Ishikawa (cell line): ENCODE measurements around the gene FMNL1.

Source experiments
- CEBPB ChIP-seq: IDR thresholded peaks from 2 replicates; pipeline ENCODE4 v1.6.1; 2012
- CREB1 ChIP-seq: IDR thresholded peaks from 2 replicates; pipeline ENCODE4 v1.6.1; 2012; ENCODE audit warnings: low read depth
- EGR1 ChIP-seq: IDR thresholded peaks from 2 replicates; pipeline ENCODE4 v1.6.1; 2012
- EP300 ChIP-seq: IDR thresholded peaks from 2 replicates; pipeline ENCODE4 v1.6.1; 2012; ENCODE audit warnings: borderline replicate concordance
- FOXM1 ChIP-seq: IDR thresholded peaks from 2 replicates; pipeline ENCODE4 v1.6.1; 2012; ENCODE audit warnings: low read depth, borderline replicate concordance
- NFIC ChIP-seq: IDR thresholded peaks from 2 replicates; pipeline ENCODE4 v1.6.1; 2012
- RAD21 ChIP-seq: IDR thresholded peaks from 2 replicates; pipeline ENCODE4 v1.6.1; 2012; ENCODE audit warnings: low read depth
- TAF1 ChIP-seq: IDR thresholded peaks from 2 replicates; pipeline ENCODE4 v1.6.1; 2012; ENCODE audit warnings: low read depth, mild to moderate bottlenecking
- TCF12 ChIP-seq: IDR thresholded peaks from 2 replicates; pipeline ENCODE4 v1.6.1; 2012; ENCODE audit warnings: low read depth
- TEAD4 ChIP-seq: IDR thresholded peaks from 2 replicates; pipeline ENCODE4 v1.6.1; 2012
- YY1 ChIP-seq: IDR thresholded peaks from 2 replicates; pipeline ENCODE4 v1.6.1; 2012; ENCODE audit warnings: low read depth
- ZBTB7A ChIP-seq: IDR thresholded peaks from 2 replicates; pipeline ENCODE4 v1.6.1; 2012; ENCODE audit warnings: low read depth
- TF ChIP-seq, protein P1 (sequence below): IDR thresholded peaks from 2 replicates; pipeline ENCODE4 v1.6.1; 2012; ENCODE audit warnings: low read depth, mild to moderate bottlenecking
- TF ChIP-seq, protein P2 (sequence below): IDR thresholded peaks from 2 replicates; pipeline ENCODE4 v1.6.1; 2012
- TF ChIP-seq, protein P3 (sequence below): IDR thresholded peaks from 2 replicates; pipeline ENCODE4 v1.6.1; 2012

FMNL1 gene

DNA sequence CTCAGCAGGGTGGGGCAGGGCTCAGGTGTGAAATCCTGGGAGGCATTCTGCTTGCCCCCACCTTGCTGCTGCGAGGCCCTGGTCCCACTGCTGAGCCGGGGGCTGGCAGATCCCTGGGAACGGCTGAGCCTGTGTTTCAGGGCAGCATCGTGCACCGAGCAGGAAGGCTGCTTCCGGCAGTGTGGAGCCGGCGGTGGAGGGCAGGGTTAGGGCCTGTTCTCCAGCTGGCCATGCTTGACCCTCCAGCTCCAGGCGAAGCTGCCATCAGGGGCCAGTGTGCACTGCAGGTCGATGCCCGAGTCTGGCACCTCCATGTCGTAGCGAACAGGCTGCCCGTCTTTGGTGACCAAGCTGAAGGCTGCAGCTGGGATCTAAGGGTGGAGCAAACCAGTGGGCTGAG, 42.7 kb downstream of the FMNL1 start:
- TF ChIP-seq CEBPB (no peak), TEAD4 (no peak), EGR1 (no peak), TAF1 (no peak), FOXM1 (no peak), RAD21 (no peak), NFIC (no peak), YY1 (no peak), EP300 (no peak), ZBTB7A (no peak), TCF12 (no peak), CREB1 (no peak)
- TF ChIP-seq, protein P1, sequence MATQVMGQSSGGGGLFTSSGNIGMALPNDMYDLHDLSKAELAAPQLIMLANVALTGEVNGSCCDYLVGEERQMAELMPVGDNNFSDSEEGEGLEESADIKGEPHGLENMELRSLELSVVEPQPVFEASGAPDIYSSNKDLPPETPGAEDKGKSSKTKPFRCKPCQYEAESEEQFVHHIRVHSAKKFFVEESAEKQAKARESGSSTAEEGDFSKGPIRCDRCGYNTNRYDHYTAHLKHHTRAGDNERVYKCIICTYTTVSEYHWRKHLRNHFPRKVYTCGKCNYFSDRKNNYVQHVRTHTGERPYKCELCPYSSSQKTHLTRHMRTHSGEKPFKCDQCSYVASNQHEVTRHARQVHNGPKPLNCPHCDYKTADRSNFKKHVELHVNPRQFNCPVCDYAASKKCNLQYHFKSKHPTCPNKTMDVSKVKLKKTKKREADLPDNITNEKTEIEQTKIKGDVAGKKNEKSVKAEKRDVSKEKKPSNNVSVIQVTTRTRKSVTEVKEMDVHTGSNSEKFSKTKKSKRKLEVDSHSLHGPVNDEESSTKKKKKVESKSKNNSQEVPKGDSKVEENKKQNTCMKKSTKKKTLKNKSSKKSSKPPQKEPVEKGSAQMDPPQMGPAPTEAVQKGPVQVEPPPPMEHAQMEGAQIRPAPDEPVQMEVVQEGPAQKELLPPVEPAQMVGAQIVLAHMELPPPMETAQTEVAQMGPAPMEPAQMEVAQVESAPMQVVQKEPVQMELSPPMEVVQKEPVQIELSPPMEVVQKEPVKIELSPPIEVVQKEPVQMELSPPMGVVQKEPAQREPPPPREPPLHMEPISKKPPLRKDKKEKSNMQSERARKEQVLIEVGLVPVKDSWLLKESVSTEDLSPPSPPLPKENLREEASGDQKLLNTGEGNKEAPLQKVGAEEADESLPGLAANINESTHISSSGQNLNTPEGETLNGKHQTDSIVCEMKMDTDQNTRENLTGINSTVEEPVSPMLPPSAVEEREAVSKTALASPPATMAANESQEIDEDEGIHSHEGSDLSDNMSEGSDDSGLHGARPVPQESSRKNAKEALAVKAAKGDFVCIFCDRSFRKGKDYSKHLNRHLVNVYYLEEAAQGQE = no peak
- TF ChIP-seq, protein P2, sequence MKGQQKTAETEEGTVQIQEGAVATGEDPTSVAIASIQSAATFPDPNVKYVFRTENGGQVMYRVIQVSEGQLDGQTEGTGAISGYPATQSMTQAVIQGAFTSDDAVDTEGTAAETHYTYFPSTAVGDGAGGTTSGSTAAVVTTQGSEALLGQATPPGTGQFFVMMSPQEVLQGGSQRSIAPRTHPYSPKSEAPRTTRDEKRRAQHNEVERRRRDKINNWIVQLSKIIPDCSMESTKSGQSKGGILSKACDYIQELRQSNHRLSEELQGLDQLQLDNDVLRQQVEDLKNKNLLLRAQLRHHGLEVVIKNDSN = no peak
- TF ChIP-seq, protein P3, sequence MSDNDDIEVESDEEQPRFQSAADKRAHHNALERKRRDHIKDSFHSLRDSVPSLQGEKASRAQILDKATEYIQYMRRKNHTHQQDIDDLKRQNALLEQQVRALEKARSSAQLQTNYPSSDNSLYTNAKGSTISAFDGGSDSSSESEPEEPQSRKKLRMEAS = no peak

DNA sequence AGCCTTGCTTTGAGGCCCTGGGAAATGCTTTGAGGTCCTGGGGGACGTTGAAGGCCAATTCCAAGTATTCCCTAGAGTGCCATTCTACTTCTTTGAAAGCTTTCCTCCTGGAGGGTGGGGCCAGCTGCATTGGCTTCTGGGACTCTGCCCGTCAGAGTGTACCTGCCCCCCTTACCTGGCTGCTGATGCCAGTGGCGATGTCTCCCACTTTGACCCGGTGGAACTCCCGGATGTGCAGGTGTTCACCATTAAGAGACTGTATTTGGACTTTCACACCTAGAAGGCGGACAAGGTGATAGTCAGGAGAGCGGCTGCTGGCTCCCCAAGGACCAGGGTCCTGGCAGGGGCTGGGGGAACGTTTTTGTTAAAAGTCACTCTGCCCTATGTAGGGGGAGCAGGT, 43.3 kb downstream of the FMNL1 start:
- TF ChIP-seq TAF1 = no peak
- no peak for TF ChIP-seq CEBPB
- TF ChIP-seq EP300 = no peak
- TF ChIP-seq CREB1 = no peak

DNA sequence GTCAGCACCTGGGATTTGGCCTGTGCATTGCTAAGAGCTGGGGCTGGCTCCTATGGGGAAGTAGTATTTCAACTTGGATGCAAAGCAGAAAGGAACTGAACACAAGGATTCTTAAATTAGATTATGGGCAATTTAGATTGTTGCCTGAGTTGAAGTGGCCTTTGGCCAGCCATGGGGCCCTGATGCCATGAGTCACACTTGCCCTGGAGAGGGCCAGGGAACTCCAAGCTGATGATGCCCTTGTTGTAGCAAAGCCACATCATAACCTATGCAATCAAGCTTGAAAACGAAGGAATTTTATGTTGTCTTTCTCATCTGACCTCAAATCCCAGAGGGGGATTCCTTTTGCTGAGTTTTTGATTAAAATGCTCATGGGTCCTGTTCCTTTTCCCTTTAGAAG, 44.1 kb downstream of the FMNL1 start:
- TF ChIP-seq, protein P1 = no peak
- TF ChIP-seq EP300 (no peak), CREB1 (no peak), CEBPB (no peak)

DNA sequence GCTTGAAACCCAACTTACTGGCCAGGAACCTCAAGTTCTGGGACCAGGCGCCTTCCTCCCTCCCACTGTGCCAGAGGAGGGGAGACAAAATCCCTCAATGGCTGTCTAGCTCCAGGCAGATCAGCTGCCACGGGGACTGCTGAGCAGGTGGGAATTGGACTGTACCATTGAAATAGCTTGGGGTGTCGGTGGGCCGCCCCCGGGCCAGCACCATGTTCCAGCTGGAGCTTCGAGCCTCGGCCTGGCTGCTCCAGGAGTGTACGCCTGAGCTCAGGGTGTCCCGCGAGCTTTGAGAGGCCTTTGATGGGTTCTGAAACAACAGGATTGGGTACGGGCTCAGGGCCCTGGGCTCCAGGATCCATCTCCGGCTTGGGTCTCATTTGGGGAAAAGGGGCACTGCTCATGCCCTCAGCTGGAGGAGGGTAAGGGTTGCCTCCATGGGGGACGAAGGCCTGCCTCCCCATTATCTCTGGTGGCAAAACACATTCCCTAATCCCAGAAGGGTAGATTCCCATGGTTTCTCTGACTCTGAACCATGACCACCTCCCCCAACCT, 44.8 kb downstream of the FMNL1 start:
- TF ChIP-seq EP300 (no peak), TAF1 (no peak), NFIC (no peak), ZBTB7A (no peak), EGR1 (no peak), FOXM1 (no peak), YY1 (no peak), CEBPB (no peak), RAD21 (no peak), TEAD4 (no peak)
- TF ChIP-seq, protein P3 = no peak
- TF ChIP-seq, protein P1 = no peak

DNA sequence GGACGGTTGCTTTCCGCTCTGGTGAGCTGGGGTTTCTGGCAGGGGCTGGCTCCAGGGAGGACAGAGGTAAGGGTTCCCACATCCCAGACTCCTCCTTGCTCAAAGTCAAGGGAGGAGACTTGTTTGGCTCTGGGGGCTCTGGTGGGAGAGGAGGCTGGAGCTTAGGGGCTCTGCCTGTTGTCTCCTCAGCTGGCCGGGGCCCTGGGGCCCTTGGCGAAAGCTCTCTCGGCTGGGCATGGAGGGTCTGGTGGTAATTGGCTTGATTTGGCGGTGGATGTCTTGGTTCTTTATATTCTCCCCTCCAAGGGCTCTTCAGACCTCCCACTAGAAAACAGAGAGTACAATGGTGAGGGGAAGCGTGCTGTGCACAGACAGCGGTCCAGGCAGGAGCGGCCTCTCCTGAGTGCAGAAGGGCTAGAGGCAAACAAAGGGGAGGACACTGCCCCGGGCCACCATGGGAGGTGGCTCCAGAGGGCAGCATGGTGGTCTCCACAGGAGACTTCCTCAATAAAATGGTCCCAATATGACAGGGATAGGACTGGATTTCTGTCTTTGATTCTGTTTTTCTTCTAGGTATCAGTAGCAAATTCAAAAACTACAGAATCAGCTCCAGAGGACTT, 45.9 kb downstream of the FMNL1 start:
- TF ChIP-seq, protein P3 = no peak
- TF ChIP-seq NFIC (no peak), ZBTB7A (no peak), CEBPB (no peak)
